Panc1 (cell line): ENCODE measurements around the gene HOXD13.

Experiments
- POLR2AphosphoS5 ChIP-seq: IDR thresholded peaks from 2 replicates; pipeline ENCODE4 v1.6.1; 2012; ENCODE audit warnings: mild to moderate bottlenecking, low read depth, low read length, moderate library complexity
- SIN3A ChIP-seq: IDR thresholded peaks from 2 replicates; pipeline ENCODE4 v1.6.1; 2012; ENCODE audit warnings: low read depth, mild to moderate bottlenecking, low read length, moderate library complexity, borderline replicate concordance; ENCODE audit not compliant: insufficient read depth
- TCF7L2 ChIP-seq: IDR thresholded peaks from 2 replicates; pipeline ENCODE4 v1.6.1; 2011; ENCODE audit warnings: mild to moderate bottlenecking, low read depth, low read length, inconsistent platforms
- TF ChIP-seq, protein P1 (sequence below): fragments of 450-650 bp; IDR thresholded peaks from 2 replicates; pipeline ENCODE4 v1.5.1; 2017; ENCODE audit warnings: mild to moderate bottlenecking
- TF ChIP-seq, protein P2 (sequence below), 2 experiments: IDR thresholded peaks; 2 replicates each; pipeline ENCODE4 v1.6.1; 2011 to 2012; ENCODE audit warnings: low read depth in 2 of 2, control low read depth in 1 of 2, low read length in 1 of 2, mild to moderate bottlenecking in 1 of 2, moderate library complexity in 1 of 2; ENCODE audit not compliant: insufficient read depth in 1 of 2

DNA sequence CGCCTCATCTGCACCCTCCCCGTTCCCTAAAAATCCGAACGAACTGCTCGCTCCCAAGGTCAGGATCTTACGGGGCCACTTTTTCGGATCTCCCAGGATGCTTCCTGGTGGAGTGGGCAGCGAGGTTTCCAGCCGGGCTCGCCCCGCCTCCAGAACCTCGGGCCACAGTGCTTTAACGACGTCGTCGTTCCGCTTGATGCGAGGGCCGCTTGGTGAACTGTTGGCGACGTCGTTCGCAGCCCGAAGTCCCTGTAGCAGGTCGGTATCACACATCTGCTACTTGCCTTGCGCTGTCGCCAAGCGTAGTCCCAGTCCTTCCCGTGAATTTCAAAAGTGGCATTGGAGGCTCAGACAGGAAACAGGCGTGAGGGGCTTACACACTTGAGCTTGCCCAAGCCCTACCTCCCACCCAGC lies 24.1 kb upstream of the HOXD13 start:
- TF ChIP-seq POLR2AphosphoS5 (no peak), SIN3A (no peak), TCF7L2 (no peak)
- TF ChIP-seq, protein P1, sequence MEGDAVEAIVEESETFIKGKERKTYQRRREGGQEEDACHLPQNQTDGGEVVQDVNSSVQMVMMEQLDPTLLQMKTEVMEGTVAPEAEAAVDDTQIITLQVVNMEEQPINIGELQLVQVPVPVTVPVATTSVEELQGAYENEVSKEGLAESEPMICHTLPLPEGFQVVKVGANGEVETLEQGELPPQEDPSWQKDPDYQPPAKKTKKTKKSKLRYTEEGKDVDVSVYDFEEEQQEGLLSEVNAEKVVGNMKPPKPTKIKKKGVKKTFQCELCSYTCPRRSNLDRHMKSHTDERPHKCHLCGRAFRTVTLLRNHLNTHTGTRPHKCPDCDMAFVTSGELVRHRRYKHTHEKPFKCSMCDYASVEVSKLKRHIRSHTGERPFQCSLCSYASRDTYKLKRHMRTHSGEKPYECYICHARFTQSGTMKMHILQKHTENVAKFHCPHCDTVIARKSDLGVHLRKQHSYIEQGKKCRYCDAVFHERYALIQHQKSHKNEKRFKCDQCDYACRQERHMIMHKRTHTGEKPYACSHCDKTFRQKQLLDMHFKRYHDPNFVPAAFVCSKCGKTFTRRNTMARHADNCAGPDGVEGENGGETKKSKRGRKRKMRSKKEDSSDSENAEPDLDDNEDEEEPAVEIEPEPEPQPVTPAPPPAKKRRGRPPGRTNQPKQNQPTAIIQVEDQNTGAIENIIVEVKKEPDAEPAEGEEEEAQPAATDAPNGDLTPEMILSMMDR = no peak
- TF ChIP-seq, protein P2, sequence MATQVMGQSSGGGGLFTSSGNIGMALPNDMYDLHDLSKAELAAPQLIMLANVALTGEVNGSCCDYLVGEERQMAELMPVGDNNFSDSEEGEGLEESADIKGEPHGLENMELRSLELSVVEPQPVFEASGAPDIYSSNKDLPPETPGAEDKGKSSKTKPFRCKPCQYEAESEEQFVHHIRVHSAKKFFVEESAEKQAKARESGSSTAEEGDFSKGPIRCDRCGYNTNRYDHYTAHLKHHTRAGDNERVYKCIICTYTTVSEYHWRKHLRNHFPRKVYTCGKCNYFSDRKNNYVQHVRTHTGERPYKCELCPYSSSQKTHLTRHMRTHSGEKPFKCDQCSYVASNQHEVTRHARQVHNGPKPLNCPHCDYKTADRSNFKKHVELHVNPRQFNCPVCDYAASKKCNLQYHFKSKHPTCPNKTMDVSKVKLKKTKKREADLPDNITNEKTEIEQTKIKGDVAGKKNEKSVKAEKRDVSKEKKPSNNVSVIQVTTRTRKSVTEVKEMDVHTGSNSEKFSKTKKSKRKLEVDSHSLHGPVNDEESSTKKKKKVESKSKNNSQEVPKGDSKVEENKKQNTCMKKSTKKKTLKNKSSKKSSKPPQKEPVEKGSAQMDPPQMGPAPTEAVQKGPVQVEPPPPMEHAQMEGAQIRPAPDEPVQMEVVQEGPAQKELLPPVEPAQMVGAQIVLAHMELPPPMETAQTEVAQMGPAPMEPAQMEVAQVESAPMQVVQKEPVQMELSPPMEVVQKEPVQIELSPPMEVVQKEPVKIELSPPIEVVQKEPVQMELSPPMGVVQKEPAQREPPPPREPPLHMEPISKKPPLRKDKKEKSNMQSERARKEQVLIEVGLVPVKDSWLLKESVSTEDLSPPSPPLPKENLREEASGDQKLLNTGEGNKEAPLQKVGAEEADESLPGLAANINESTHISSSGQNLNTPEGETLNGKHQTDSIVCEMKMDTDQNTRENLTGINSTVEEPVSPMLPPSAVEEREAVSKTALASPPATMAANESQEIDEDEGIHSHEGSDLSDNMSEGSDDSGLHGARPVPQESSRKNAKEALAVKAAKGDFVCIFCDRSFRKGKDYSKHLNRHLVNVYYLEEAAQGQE (IDR thresholded peaks at IDR 0.05; ENCODE audit: insufficient read depth in 1 of 2, low read depth in 2 of 2, low read length in 1 of 2) = no peak
